Esophagus (tissue), 2 donors: ENCODE results near the gene C1RL. TPM values are rescaled to one million over a fixed set of nuclear protein-coding genes. Genes with fewer than 3 reads are reported as not detected.
A peak's percentile ranks its signal among the peaks of the same experiment; 100 is the strongest.

Experiments
- H3K27ac ChIP-seq, 2 donors: one replicate each; pipeline ENCODE4 v1.5.1; 2013; ENCODE audit warnings: low read depth in 2 of 2, mild to moderate bottlenecking in 2 of 2, inconsistent platforms in 1 of 2, low read length in 1 of 2, moderate library complexity in 1 of 2
- H3K27me3 ChIP-seq, 2 donors: one replicate each; pipeline ENCODE4 v1.6.1; 2013; ENCODE audit warnings: low read length in 2 of 2, control low read depth in 1 of 2, mild to moderate bottlenecking in 1 of 2; ENCODE audit not compliant: insufficient read depth in 2 of 2, control insufficient read depth in 1 of 2
- H3K36me3 ChIP-seq, 2 donors: one replicate each; pipeline ENCODE4 v1.6.1; 2013; ENCODE audit warnings: low read length in 1 of 2; ENCODE audit not compliant: control insufficient read depth in 2 of 2, insufficient read depth in 2 of 2
- H3K4me1 ChIP-seq, 2 donors: one replicate each; pipeline ENCODE4 v1.6.1; 2013; ENCODE audit warnings: low read length in 1 of 2; ENCODE audit not compliant: control insufficient read depth in 2 of 2, insufficient read depth in 2 of 2
- H3K4me3 ChIP-seq, 2 donors: one replicate each; pipeline ENCODE4 v1.5.1; 2013; ENCODE audit warnings: low read length in 2 of 2, mild to moderate bottlenecking in 2 of 2, low read depth in 1 of 2, moderate library complexity in 1 of 2
- H3K9me3 ChIP-seq, 2 donors: one replicate each; pipeline ENCODE4 v1.6.1; 2013; ENCODE audit warnings: mild to moderate bottlenecking in 2 of 2, low read depth in 1 of 2, low read length in 1 of 2, moderate library complexity in 1 of 2; ENCODE audit not compliant: control insufficient read depth in 2 of 2, insufficient read depth in 1 of 2
- WGBS, 2 donors: extraction: QIAGEN DNeasy Blood & Tissue Kit; methylation state at CpG; one replicate each; pipeline ENCODE4 v1.1.7; 2013; 5-methylcytosine and 5-hydroxymethylcytosine counted together
- polyA plus RNA-seq, 2 donors: library from polyadenylated mRNA; stranded (reverse); fragments of 200-250 nt; gene quantifications; one replicate each; pipeline ENCODE4 v1.2.3, GENCODE V29; 2013
- donor health status: healthy with polysubstance abuse.
- donor health status: Bipolar disorder and iron deficiency.

C1RL gene
- polyA plus RNA-seq, 2 donors, result 14.7 to 18.0 TPM

GRCh38 chr12:7075518-7075917 lies 33.5 kb downstream of the C1RL start:
- no peaks in the 10 kb centered on the region for H3K27me3 ChIP-seq
- no peaks in the 10 kb centered on the region for H3K9me3 ChIP-seq
- H3K36me3 ChIP-seq, result no peaks in the 10 kb centered on the region
- peaks cover 0 to 2% of the 10 kb centered on the region in 2 donors for H3K4me1 ChIP-seq
- 75 to 81% methylated on average over 3 of the region's 3 CpGs for WGBS, 2 donors
- no peak overlapping the region for H3K4me3 ChIP-seq
- H3K27ac ChIP-seq, result no peak overlapping the region

GRCh38 chr12:7073946-7074345 lies 35.1 kb downstream of the C1RL start:
- no peaks in the 10 kb centered on the region for H3K36me3 ChIP-seq
- no peaks in the 10 kb centered on the region for H3K27me3 ChIP-seq
- H3K9me3 ChIP-seq, result no peaks in the 10 kb centered on the region
- WGBS, 2 donors, result 41 to 46% methylated on average over 1 of the region's 1 CpG
- H3K4me1 ChIP-seq, result no peaks in the 10 kb centered on the region
- H3K27ac ChIP-seq, result no peak overlapping the region
- H3K4me3 ChIP-seq, result no peak overlapping the region

GRCh38 chr12:7072554-7072953 lies 36.5 kb downstream of the C1RL start:
- 87 to 91% methylated on average over 6 of the region's 6 CpGs for WGBS, 2 donors
- Histone ChIP-seq H3K36me3 (no peaks in the 10 kb centered on the region), H3K9me3 (no peaks in the 10 kb centered on the region), H3K4me3 (no peak overlapping the region), H3K27me3 (no peaks in the 10 kb centered on the region), H3K4me1 (peaks cover 0 to 3% of the 10 kb centered on the region in 2 donors), H3K27ac (no peak overlapping the region)

GRCh38 chr12:7072035-7072434 lies 37.0 kb downstream of the C1RL start:
- H3K36me3 ChIP-seq, result no peaks in the 10 kb centered on the region
- peaks cover 0 to 7% of the 10 kb centered on the region in 2 donors for H3K4me1 ChIP-seq
- WGBS, 2 donors, result 87 to 94% methylated on average over 6 of the region's 6 CpGs
- H3K27ac ChIP-seq, result no peak overlapping the region
- no peaks in the 10 kb centered on the region for H3K9me3 ChIP-seq
- H3K4me3 ChIP-seq, result no peak overlapping the region
- no peaks in the 10 kb centered on the region for H3K27me3 ChIP-seq

- 83 to 89% methylated on average over 6 of the region's 6 CpGs for WGBS, 2 donors
- H3K9me3 ChIP-seq, result no peaks in the 10 kb centered on the region
- H3K36me3 ChIP-seq, result no peaks in the 10 kb centered on the region
- no peak overlapping the region for H3K4me3 ChIP-seq
- peaks cover 0 to 11% of the 10 kb centered on the region in 2 donors for H3K4me1 ChIP-seq
- no peaks in the 10 kb centered on the region for H3K27me3 ChIP-seq
- peak overlapping the region in 1 of 2 donors; percentile 2 for H3K27ac ChIP-seq
These were observed 39.6 kb downstream of the C1RL start for GRCh38 chr12:7069386-7069785.

- no peak overlapping the region for H3K27ac ChIP-seq
- H3K9me3 ChIP-seq, result no peaks in the 10 kb centered on the region
- H3K36me3 ChIP-seq, result no peaks in the 10 kb centered on the region
- H3K4me3 ChIP-seq, result no peak overlapping the region
- H3K4me1 ChIP-seq, result peaks cover 0 to 11% of the 10 kb centered on the region in 2 donors
- WGBS, 2 donors, result 38 to 48% methylated on average over 2 of the region's 2 CpGs
- no peaks in the 10 kb centered on the region for H3K27me3 ChIP-seq
These were observed 40.0 kb downstream of the C1RL start for GRCh38 chr12:7068994-7069346.

GRCh38 chr12:7068240-7068993 lies 40.6 kb downstream of the C1RL start:
- Histone ChIP-seq H3K4me3 (no peak overlapping the region), H3K36me3 (no peaks in the 10 kb centered on the region), H3K9me3 (no peaks in the 10 kb centered on the region), H3K4me1 (peaks cover 0 to 11% of the 10 kb centered on the region in 2 donors), H3K27me3 (no peaks in the 10 kb centered on the region), H3K27ac (peak overlapping the region; percentile 14 to 42)
- WGBS, 2 donors, result 53 to 54% methylated on average over 11 of the region's 11 CpGs

GRCh38 chr12:7067096-7067495 lies 41.9 kb downstream of the C1RL start:
- peak overlapping the region in 1 of 2 donors; percentile 3 for H3K4me3 ChIP-seq
- no peaks in the 10 kb centered on the region for H3K9me3 ChIP-seq
- peak overlapping the region; percentile 40 to 76 for H3K27ac ChIP-seq
- 51 to 60% methylated on average over 7 of the region's 7 CpGs for WGBS, 2 donors
- H3K4me1 ChIP-seq, result peaks cover 0 to 11% of the 10 kb centered on the region in 2 donors
- H3K36me3 ChIP-seq, result no peaks in the 10 kb centered on the region
- H3K27me3 ChIP-seq, result no peaks in the 10 kb centered on the region

GRCh38 chr12:7066596-7066995 lies 42.4 kb downstream of the C1RL start:
- Histone ChIP-seq H3K27ac (peak overlapping the region; percentile 40 to 70), H3K36me3 (no peaks in the 10 kb centered on the region), H3K4me3 (no peak overlapping the region), H3K9me3 (no peaks in the 10 kb centered on the region), H3K27me3 (no peaks in the 10 kb centered on the region), H3K4me1 (peaks cover 0 to 11% of the 10 kb centered on the region in 2 donors)
- WGBS, 2 donors, result 49 to 63% methylated on average over 2 of the region's 2 CpGs

GRCh38 chr12:7065073-7065623 lies 43.9 kb downstream of the C1RL start:
- Histone ChIP-seq H3K9me3 (no peaks in the 10 kb centered on the region), H3K4me1 (peaks cover 0 to 15% of the 10 kb centered on the region in 2 donors), H3K27me3 (no peaks in the 10 kb centered on the region), H3K36me3 (no peaks in the 10 kb centered on the region), H3K27ac (no peak overlapping the region), H3K4me3 (no peak overlapping the region)
- 78 to 81% methylated on average over 7 of the region's 7 CpGs for WGBS, 2 donors
